Caco-2 (cell line): ENCODE measurements around the gene HNRNPM. TPM values are rescaled to one million over a fixed set of nuclear protein-coding genes. Genes with fewer than 3 reads are reported as not detected.

Source experiments
- BruUV-seq: library from RNA; stranded (reverse); fragments of 400-500 nt; replicated peaks from 2 replicates; lab custom pipeline; 2021; lab: Mats Ljungman, UMichigan
- CTCF ChIA-PET: fragments of 300-600 bp; sonication (Branson Sonifier 250); formaldehyde crosslinking; loops from one replicate; lab custom pipeline; 2022; ENCODE audit warnings: antibody characterized with exemption; lab: Charles Lee
- POLR2A ChIA-PET: fragments of 300-600 bp; sonication (Branson Sonifier 250); formaldehyde crosslinking; loops from one replicate; lab custom pipeline; 2022; ENCODE audit warnings: antibody characterized with exemption; lab: Charles Lee
- DNase-seq, 2 experiments: peaks; one replicate each; pipeline versions ENCODE4 v3.0.0 to v3.0.0-alpha.2; 2020 to 2022
- H3K27me3 ChIP-seq: replicated peaks from 2 replicates; pipeline ENCODE4 v1.6.0; 2011; ENCODE audit warnings: low read length; ENCODE audit not compliant: control insufficient read depth, insufficient read depth
- H3K36me3 ChIP-seq: 2 replicates; pipeline ENCODE4 v1.5.1; 2011; ENCODE audit warnings: low read length; ENCODE audit not compliant: control insufficient read depth, insufficient read depth
- H3K4me1 ChIP-seq: fragments of 250-450 bp; sonication (Bioruptor Pico); 2 replicates; pipeline ENCODE4 v1.5.1; 2020; ENCODE audit warnings: mild to moderate bottlenecking
- H3K4me3 ChIP-seq: 2 replicates; pipeline ENCODE4 v1.5.1; 2011; ENCODE audit warnings: low read depth, mild to moderate bottlenecking, control low read depth, low read length
- H3K9me3 ChIP-seq: fragments of 250-450 bp; sonication (Bioruptor Pico); 2 replicates; pipeline ENCODE4 v1.5.1; 2020; ENCODE audit warnings: mild to moderate bottlenecking, moderate library complexity
- H3K27ac Mint-ChIP-seq: one replicate; pipeline ENCODE4 v1.8.0; 2022; ENCODE audit warnings: mixed read lengths; ENCODE audit not compliant: unreplicated experiment
- H3K27me3 Mint-ChIP-seq: one replicate; pipeline ENCODE4 v1.8.0; 2022; ENCODE audit warnings: mixed read lengths; ENCODE audit not compliant: insufficient read depth, unreplicated experiment
- H3K36me3 Mint-ChIP-seq: one replicate; pipeline ENCODE4 v1.8.0; 2022; ENCODE audit warnings: mild to moderate bottlenecking, mixed read lengths; ENCODE audit not compliant: insufficient read depth, unreplicated experiment
- H3K4me1 Mint-ChIP-seq: one replicate; pipeline ENCODE4 v1.8.0; 2022; ENCODE audit warnings: low read depth, mixed read lengths; ENCODE audit not compliant: unreplicated experiment
- H3K4me3 Mint-ChIP-seq: one replicate; pipeline ENCODE4 v1.8.0; 2022; ENCODE audit warnings: mild to moderate bottlenecking, moderate library complexity, mixed read lengths; ENCODE audit not compliant: unreplicated experiment
- H3K9me3 Mint-ChIP-seq: one replicate; pipeline ENCODE4 v1.8.0; 2022; ENCODE audit warnings: mixed read lengths; ENCODE audit not compliant: unreplicated experiment
- intact Hi-C: fragments of 100-400 bp; cut with micrococcal nuclease; formaldehyde crosslinking; loops from one replicate; pipeline ENCODE4 v1.10.0; 2022; ENCODE audit not compliant: unreplicated experiment
- total RNA-seq: library from RNA; stranded (reverse); gene quantifications from 2 replicates; pipeline ENCODE4 v1.2.3, GENCODE V29; 2022
- TF ChIP-seq, protein P1 (sequence below), 2 experiments: fragments of 200-600 bp in 1 of 2; IDR thresholded peaks; 1 replicate in 1 of 2; 2 replicates in 1 of 2; pipeline versions ENCODE4 v1.5.1 to v1.8.0; 2011 to 2022; ENCODE audit warnings: antibody characterized with exemption in 1 of 2, control low read depth in 1 of 2, inconsistent platforms in 1 of 2, low read depth in 1 of 2, low read length in 1 of 2, mild to moderate bottlenecking in 1 of 2, moderate library complexity in 1 of 2; ENCODE audit not compliant: insufficient read depth in 1 of 2, severe bottlenecking in 1 of 2, unreplicated experiment in 1 of 2

HNRNPM gene
- total RNA-seq, 1 experiment from 2014 or later = 271 TPM

DNA sequence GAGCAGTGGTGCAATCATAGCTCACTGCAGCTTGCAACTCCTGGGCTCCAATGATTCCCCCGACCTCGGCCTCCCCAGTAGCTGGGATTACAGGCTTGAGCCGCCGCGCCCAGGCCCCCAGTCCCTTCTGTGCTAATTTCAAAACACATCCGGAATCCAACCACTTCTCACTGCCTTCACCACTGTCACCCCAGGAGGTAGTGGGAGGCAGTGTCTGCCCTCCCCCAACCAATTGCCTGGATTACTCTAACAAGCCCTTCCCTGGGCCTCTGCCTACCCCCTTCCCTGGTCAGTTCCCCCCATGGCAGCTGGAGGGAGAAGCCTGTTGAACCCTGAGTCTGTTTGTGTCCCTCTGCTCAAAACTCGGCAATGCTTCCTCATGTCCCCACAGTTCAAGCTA, 55.4 kb downstream of the HNRNPM start:
- no peaks in the 10 kb centered on the region for H3K9me3 Mint-ChIP-seq
- no peaks in the 10 kb centered on the region for H3K27me3 ChIP-seq
- H3K4me1 ChIP-seq = 0 out of 2 replicates have a peak, but pooled peaks cover 2% of the 10 kb centered on the region
- no TSS peak for BruUV-seq
- peaks cover 8% of the 10 kb centered on the region for H3K36me3 Mint-ChIP-seq
- H3K4me1 Mint-ChIP-seq = no peaks in the 10 kb centered on the region
- no peaks in the 10 kb centered on the region for H3K27me3 Mint-ChIP-seq
- no peak overlapping the region for H3K27ac Mint-ChIP-seq
- CTCF ChIA-PET = no interaction called here
- TF ChIP-seq, protein P1, sequence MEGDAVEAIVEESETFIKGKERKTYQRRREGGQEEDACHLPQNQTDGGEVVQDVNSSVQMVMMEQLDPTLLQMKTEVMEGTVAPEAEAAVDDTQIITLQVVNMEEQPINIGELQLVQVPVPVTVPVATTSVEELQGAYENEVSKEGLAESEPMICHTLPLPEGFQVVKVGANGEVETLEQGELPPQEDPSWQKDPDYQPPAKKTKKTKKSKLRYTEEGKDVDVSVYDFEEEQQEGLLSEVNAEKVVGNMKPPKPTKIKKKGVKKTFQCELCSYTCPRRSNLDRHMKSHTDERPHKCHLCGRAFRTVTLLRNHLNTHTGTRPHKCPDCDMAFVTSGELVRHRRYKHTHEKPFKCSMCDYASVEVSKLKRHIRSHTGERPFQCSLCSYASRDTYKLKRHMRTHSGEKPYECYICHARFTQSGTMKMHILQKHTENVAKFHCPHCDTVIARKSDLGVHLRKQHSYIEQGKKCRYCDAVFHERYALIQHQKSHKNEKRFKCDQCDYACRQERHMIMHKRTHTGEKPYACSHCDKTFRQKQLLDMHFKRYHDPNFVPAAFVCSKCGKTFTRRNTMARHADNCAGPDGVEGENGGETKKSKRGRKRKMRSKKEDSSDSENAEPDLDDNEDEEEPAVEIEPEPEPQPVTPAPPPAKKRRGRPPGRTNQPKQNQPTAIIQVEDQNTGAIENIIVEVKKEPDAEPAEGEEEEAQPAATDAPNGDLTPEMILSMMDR (IDR thresholded peaks at IDR 0.05; ENCODE audit: insufficient read depth in 1 of 2, low read depth in 1 of 2, low read length in 1 of 2, severe bottlenecking in 1 of 2, unreplicated experiment in 1 of 2) = no peak
- no peak for DNase-seq
- H3K4me3 Mint-ChIP-seq = no peak overlapping the region
- no peaks in the 10 kb centered on the region for H3K36me3 ChIP-seq
- intact Hi-C loops = no loop called here
- POLR2A ChIA-PET = no interaction called here
- no peak overlapping the region for H3K4me3 ChIP-seq
- no peaks in the 10 kb centered on the region for H3K9me3 ChIP-seq

DNA sequence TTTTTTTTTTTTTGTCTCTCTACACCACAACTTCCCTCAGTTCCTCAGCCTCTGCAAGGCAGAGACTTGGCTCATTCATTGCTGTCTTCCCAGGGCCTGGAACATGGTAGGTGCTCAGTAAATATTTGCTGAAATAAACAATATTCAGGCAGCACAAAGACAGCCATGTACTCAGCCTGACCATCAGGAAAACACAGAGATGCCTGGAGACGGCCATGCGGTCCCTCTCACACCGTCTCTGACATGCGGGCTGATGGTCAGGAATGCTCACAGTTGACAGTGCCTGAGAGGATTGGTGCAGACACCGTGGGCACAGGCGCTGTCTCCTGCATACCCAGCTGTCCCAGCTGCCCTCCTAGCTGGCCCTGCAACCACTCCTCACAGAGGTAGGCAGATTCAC, 56.7 kb downstream of the HNRNPM start:
- Mint-ChIP-seq H3K27me3 (no peaks in the 10 kb centered on the region), H3K27ac (no peak overlapping the region), H3K36me3 (peaks cover 22% of the 10 kb centered on the region), H3K4me3 (no peak overlapping the region), H3K9me3 (no peaks in the 10 kb centered on the region), H3K4me1 (no peaks in the 10 kb centered on the region)
- H3K4me1 ChIP-seq = 0 out of 2 replicates have a peak, but pooled peaks cover 3% of the 10 kb centered on the region
- no peaks in the 10 kb centered on the region for H3K27me3 ChIP-seq
- TF ChIP-seq, protein P1 (IDR thresholded peaks at IDR 0.05; ENCODE audit: insufficient read depth in 1 of 2, low read depth in 1 of 2, low read length in 1 of 2, severe bottlenecking in 1 of 2, unreplicated experiment in 1 of 2) = no peak
- intact Hi-C loops = no loop called here
- no peak overlapping the region for H3K4me3 ChIP-seq
- no peak for DNase-seq
- no peaks in the 10 kb centered on the region for H3K36me3 ChIP-seq
- no peaks in the 10 kb centered on the region for H3K9me3 ChIP-seq
- BruUV-seq = no TSS peak
- POLR2A ChIA-PET = no interaction called here
- CTCF ChIA-PET = no interaction called here

DNA sequence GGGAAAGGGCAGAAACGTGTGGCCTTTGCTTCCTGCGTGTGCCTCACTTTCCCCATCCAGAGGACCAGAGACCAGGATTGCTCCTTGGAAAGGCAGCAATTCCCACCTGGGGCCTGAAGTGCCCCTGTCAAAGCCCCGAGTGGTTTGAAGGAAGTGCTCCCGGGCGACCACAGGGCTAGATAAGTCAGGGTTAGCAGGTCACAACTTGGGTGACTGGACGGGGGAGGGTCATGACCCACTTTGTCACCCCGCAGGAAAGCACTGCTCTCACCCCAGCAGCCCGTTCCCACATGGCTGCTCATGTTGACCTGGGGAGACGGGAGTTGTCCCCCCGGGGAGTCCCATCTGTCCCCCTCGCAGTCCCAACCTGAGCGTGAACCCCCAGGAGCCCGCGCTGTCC, 57.2 kb downstream of the HNRNPM start:
- H3K9me3 Mint-ChIP-seq = no peaks in the 10 kb centered on the region
- H3K4me1 Mint-ChIP-seq = no peaks in the 10 kb centered on the region
- peaks cover 23% of the 10 kb centered on the region for H3K36me3 Mint-ChIP-seq
- no peak overlapping the region for H3K4me3 Mint-ChIP-seq
- Histone ChIP-seq H3K36me3 (no peaks in the 10 kb centered on the region), H3K4me1 (0 out of 2 replicates have a peak, but pooled peaks cover 3% of the 10 kb centered on the region), H3K9me3 (no peaks in the 10 kb centered on the region), H3K27me3 (no peaks in the 10 kb centered on the region), H3K4me3 (no peak overlapping the region)
- BruUV-seq = no TSS peak
- CTCF ChIA-PET = no interaction called here
- intact Hi-C loops = no loop called here
- no peak for DNase-seq
- TF ChIP-seq, protein P1 (IDR thresholded peaks at IDR 0.05; ENCODE audit: insufficient read depth in 1 of 2, low read depth in 1 of 2, low read length in 1 of 2, severe bottlenecking in 1 of 2, unreplicated experiment in 1 of 2) = no peak
- H3K27me3 Mint-ChIP-seq = no peaks in the 10 kb centered on the region
- H3K27ac Mint-ChIP-seq = no peak overlapping the region
- POLR2A ChIA-PET = no interaction called here
